Ishikawa (cell line): ENCODE data around the gene IFI35.

Experiments used
- CEBPB ChIP-seq: IDR thresholded peaks from 2 replicates; pipeline ENCODE4 v1.6.1; 2012
- CREB1 ChIP-seq: IDR thresholded peaks from 2 replicates; pipeline ENCODE4 v1.6.1; 2012; ENCODE audit warnings: low read depth
- EGR1 ChIP-seq: IDR thresholded peaks from 2 replicates; pipeline ENCODE4 v1.6.1; 2012
- EP300 ChIP-seq: IDR thresholded peaks from 2 replicates; pipeline ENCODE4 v1.6.1; 2012; ENCODE audit warnings: borderline replicate concordance
- FOXM1 ChIP-seq: IDR thresholded peaks from 2 replicates; pipeline ENCODE4 v1.6.1; 2012; ENCODE audit warnings: low read depth, borderline replicate concordance
- NFIC ChIP-seq: IDR thresholded peaks from 2 replicates; pipeline ENCODE4 v1.6.1; 2012
- RAD21 ChIP-seq: IDR thresholded peaks from 2 replicates; pipeline ENCODE4 v1.6.1; 2012; ENCODE audit warnings: low read depth
- TAF1 ChIP-seq: IDR thresholded peaks from 2 replicates; pipeline ENCODE4 v1.6.1; 2012; ENCODE audit warnings: low read depth, mild to moderate bottlenecking
- TCF12 ChIP-seq: IDR thresholded peaks from 2 replicates; pipeline ENCODE4 v1.6.1; 2012; ENCODE audit warnings: low read depth
- TEAD4 ChIP-seq: IDR thresholded peaks from 2 replicates; pipeline ENCODE4 v1.6.1; 2012
- YY1 ChIP-seq: IDR thresholded peaks from 2 replicates; pipeline ENCODE4 v1.6.1; 2012; ENCODE audit warnings: low read depth
- ZBTB7A ChIP-seq: IDR thresholded peaks from 2 replicates; pipeline ENCODE4 v1.6.1; 2012; ENCODE audit warnings: low read depth
- TF ChIP-seq, protein P1 (sequence below): IDR thresholded peaks from 2 replicates; pipeline ENCODE4 v1.6.1; 2012
- TF ChIP-seq, protein P2 (sequence below): IDR thresholded peaks from 2 replicates; pipeline ENCODE4 v1.6.1; 2012
- TF ChIP-seq, protein P3 (sequence below): IDR thresholded peaks from 2 replicates; pipeline ENCODE4 v1.6.1; 2012; ENCODE audit warnings: low read depth, mild to moderate bottlenecking

IFI35 gene

DNA sequence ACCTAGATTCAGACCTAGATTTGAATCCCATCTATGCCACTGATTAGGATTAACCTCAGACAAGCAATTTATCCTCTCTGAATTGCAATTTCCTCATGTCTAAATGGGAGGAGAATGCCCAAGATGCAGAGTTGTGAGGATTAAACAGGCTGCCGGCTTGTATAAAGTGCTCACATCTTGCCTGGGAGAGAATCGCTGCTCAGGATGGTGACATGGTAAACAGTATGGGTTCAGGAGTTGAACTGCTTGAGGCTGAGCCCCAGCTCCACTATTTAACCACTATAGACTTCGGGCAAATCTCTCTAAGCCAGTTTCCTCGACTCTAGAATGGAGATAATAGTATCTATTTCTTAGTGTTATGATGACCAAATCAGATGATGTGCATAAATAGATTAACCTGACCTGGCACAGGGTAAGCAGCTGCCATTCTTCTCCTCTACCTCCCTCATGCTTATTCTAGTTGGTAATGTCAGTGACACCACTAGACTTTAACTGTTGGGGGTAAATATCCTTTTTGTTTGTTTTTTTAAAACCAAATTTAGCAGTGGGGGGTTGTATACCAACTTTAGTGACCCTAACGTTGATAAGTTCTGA lies 9.1 kb upstream of the IFI35 start:
- TF ChIP-seq TAF1: no peak
- TF ChIP-seq EGR1: no peak
- TF ChIP-seq CEBPB: no peak
- TF ChIP-seq NFIC: no peak
- TF ChIP-seq FOXM1: no peak
- TF ChIP-seq, protein P1, sequence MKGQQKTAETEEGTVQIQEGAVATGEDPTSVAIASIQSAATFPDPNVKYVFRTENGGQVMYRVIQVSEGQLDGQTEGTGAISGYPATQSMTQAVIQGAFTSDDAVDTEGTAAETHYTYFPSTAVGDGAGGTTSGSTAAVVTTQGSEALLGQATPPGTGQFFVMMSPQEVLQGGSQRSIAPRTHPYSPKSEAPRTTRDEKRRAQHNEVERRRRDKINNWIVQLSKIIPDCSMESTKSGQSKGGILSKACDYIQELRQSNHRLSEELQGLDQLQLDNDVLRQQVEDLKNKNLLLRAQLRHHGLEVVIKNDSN: no peak
- TF ChIP-seq CREB1: no peak
- TF ChIP-seq, protein P2, sequence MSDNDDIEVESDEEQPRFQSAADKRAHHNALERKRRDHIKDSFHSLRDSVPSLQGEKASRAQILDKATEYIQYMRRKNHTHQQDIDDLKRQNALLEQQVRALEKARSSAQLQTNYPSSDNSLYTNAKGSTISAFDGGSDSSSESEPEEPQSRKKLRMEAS: no peak
- TF ChIP-seq TEAD4: no peak
- no peak for TF ChIP-seq ZBTB7A

DNA sequence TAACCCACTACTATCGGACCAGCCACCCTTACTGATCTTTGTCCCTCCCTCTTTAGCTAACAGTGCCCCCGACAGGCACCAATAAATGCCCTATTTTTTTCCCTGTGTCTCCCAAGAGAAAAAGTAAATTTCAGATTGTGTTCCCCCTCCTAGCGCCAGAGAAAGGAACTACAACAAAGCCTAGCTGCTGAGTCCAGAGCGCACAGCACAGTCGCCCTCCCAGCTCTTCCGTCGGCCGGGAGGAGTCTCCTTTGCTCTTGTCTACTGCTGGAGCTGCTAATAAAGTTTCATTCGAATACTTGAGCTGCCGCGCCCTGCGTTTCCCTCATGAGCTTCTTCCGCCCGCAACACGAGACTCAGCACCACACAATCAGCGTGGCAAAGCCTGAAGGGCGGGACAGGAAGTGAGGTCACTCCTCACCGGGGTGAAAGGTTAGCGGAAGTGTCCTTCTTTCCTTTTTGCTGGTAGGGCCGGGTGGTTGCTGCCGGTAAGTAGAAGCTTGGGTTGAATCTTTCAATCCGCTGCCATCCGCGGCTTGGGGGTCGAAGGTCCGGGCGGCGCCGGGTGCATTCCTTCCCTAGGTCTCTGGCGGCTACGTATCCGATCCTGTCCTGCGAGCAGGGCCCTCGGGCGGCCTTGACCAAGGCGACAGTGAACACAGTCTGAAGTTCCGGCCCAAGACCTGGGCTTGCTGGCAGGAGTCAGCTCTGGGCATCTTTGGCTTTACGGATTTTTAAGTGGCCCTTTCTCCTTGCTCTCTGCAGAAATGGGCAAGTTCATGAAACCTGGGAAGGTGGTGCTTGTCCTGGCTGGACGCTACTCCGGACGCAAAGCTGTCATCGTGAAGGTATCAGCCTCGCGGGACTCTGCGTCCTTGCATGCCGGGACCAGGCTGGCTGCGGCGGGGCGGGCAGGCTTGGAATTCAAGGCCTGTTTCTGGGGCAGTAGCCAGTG lies 8.3 kb upstream of the IFI35 start, which contains the start of gene RPL27:
Gene RPL27, plus strand, starts transcription at position 436 of the 955 bp plus-strand sequence. Its CDS starts 332 bp downstream, at position 768.
- peak; percentile 99 for TF ChIP-seq TAF1
- peak; percentile 91 for TF ChIP-seq TEAD4
- TF ChIP-seq EP300: peak; percentile 50; the same call in 1 of the 2 replicates
- peak; percentile 88 for TF ChIP-seq TCF12
- TF ChIP-seq ZBTB7A: no peak
- TF ChIP-seq, protein P3, sequence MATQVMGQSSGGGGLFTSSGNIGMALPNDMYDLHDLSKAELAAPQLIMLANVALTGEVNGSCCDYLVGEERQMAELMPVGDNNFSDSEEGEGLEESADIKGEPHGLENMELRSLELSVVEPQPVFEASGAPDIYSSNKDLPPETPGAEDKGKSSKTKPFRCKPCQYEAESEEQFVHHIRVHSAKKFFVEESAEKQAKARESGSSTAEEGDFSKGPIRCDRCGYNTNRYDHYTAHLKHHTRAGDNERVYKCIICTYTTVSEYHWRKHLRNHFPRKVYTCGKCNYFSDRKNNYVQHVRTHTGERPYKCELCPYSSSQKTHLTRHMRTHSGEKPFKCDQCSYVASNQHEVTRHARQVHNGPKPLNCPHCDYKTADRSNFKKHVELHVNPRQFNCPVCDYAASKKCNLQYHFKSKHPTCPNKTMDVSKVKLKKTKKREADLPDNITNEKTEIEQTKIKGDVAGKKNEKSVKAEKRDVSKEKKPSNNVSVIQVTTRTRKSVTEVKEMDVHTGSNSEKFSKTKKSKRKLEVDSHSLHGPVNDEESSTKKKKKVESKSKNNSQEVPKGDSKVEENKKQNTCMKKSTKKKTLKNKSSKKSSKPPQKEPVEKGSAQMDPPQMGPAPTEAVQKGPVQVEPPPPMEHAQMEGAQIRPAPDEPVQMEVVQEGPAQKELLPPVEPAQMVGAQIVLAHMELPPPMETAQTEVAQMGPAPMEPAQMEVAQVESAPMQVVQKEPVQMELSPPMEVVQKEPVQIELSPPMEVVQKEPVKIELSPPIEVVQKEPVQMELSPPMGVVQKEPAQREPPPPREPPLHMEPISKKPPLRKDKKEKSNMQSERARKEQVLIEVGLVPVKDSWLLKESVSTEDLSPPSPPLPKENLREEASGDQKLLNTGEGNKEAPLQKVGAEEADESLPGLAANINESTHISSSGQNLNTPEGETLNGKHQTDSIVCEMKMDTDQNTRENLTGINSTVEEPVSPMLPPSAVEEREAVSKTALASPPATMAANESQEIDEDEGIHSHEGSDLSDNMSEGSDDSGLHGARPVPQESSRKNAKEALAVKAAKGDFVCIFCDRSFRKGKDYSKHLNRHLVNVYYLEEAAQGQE: no peak
- TF ChIP-seq NFIC: peak; percentile 26; the same call in 1 of the 2 replicates
- peak; percentile 64 for TF ChIP-seq RAD21
- TF ChIP-seq, protein P2: peak; percentile 93
- peak; percentile 26; the same call in 1 of the 2 replicates for TF ChIP-seq EGR1
- TF ChIP-seq, protein P1: peak; percentile 85
- peak; percentile 69 for TF ChIP-seq YY1
- TF ChIP-seq FOXM1: 0 out of 2 replicates have a peak, but pooled peaks have one; percentile 66
- peak; percentile 87 for TF ChIP-seq CREB1
- peak; percentile 39; the same call in 1 of the 2 replicates for TF ChIP-seq CEBPB

DNA sequence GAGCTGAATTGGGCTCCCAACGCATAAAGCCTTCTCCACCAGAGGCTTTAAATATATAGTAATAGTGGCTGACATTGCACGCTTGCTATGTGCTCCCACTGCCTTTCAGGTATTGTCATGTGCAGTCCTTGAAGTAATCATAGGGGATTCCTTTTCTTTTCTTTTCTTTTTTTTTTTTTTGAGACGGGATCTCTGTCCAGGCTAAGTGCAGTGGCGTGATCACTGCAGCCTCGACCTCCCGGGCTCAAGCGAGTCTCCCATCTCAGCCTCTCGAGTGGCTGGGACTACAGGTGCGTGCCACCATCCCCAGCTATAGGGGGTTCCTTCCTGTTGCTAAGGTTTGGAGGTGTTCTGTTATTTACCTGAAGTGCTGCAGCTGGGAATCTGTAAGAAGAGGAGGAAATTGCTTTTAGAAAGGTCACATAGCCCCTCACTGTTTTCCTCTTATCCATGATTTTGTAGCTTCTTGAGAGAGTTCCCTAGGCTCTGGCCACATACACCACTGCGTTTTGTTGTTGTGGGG lies 7.5 kb upstream of the IFI35 start:
- TF ChIP-seq TAF1 (no peak), YY1 (no peak), EP300 (no peak)

DNA sequence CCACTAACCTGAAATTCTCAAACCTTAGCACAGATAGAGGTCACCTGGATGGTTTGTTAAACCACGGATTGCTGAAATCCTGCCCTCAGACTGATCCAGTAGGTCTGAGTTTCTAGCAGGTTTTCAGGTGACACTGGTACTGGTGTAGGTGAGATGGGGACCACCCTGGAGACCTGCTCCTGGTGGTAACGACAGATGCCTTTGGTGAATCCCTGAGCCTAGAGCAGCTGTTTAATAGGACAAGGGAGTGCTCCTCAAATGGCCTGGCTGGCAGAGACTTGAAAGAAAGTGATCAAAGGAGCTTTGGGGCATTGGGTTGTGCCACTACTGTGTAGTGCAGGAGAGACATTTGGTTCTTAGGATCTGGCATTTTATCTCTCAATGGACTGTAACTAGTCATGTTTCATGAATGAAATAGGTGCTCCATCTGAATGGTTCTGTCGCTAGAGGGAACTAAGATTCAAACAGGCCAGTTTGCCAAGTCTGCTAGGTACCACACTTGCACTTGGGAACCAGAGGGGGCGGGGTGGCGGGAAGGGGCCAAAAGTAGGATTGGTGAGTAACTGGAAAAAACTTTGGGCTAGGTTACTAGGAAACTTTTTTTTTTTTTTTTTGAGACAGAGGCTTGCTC lies 2.9 kb upstream of the IFI35 start:
- no peak for TF ChIP-seq CREB1
- TF ChIP-seq, protein P3: no peak
- no peak for TF ChIP-seq CEBPB
- TF ChIP-seq TAF1: no peak
- no peak for TF ChIP-seq YY1
- TF ChIP-seq FOXM1: no peak
- no peak for TF ChIP-seq TCF12
- TF ChIP-seq, protein P1: no peak
